GM23338 (cell line): Measurements from ENCODE around the gene TBC1D19. TPM values are rescaled to one million over a fixed set of nuclear protein-coding genes. Genes with fewer than 3 reads are reported as not detected.

Source experiments
- ATAC-seq: fragments of 200-7000 bp; cut with Tn5 transposase; 3 replicates; pipeline ENCODE4 v1.9.1; 2020
- DNase-seq: peaks from one replicate; pipeline ENCODE4 v3.0.0-alpha.2; 2015; ENCODE audit warnings: low spot score
- H2AFZ ChIP-seq: fragments of 200-600 bp; sonication (generic); 2 replicates; pipeline ENCODE4 v1.8.0; 2016; ENCODE audit warnings: antibody characterized with exemption, mild to moderate bottlenecking, moderate library complexity
- H3F3A ChIP-seq: fragments of 200-600 bp; sonication (generic); replicated peaks from 2 replicates; pipeline ENCODE4 v1.8.0; 2017; ENCODE audit warnings: antibody characterized with exemption, mixed run types, low read depth
- H3K27ac ChIP-seq: fragments of 200-600 bp; sonication (generic); 2 replicates; pipeline ENCODE4 v1.6.1; 2016; ENCODE audit warnings: low read depth
- H3K27me3 ChIP-seq: fragments of 200-600 bp; sonication (generic); 2 replicates; pipeline ENCODE4 v1.8.0; 2016; ENCODE audit warnings: mild to moderate bottlenecking, mixed run types, moderate library complexity; ENCODE audit not compliant: insufficient read depth
- H3K36me3 ChIP-seq: fragments of 200-600 bp; sonication (generic); 2 replicates; pipeline ENCODE4 v1.8.0; 2016; ENCODE audit warnings: mild to moderate bottlenecking; ENCODE audit not compliant: insufficient read depth
- H3K4me1 ChIP-seq: fragments of 200-600 bp; sonication (generic); 2 replicates; pipeline ENCODE4 v1.8.0; 2016; ENCODE audit warnings: mild to moderate bottlenecking, moderate library complexity; ENCODE audit not compliant: insufficient read depth
- H3K4me2 ChIP-seq: fragments of 200-600 bp; sonication (generic); 2 replicates; pipeline ENCODE4 v1.7.1; 2017; ENCODE audit warnings: mixed run types
- H3K4me3 ChIP-seq: fragments of 200-600 bp; sonication (generic); 2 replicates; pipeline ENCODE4 v1.6.1; 2016; ENCODE audit warnings: mixed run types
- H3K79me2 ChIP-seq: fragments of 200-600 bp; sonication (generic); replicated peaks from 2 replicates; pipeline ENCODE4 v1.8.0; 2017; ENCODE audit warnings: mild to moderate bottlenecking; ENCODE audit not compliant: insufficient read depth
- H3K9me2 ChIP-seq: fragments of 200-600 bp; sonication (generic); 2 replicates; pipeline ENCODE4 v1.8.0; 2017; ENCODE audit not compliant: insufficient read depth
- H4K20me1 ChIP-seq: fragments of 200-600 bp; sonication (generic); replicated peaks from 2 replicates; pipeline ENCODE4 v1.8.0; 2017; ENCODE audit warnings: mild to moderate bottlenecking; ENCODE audit not compliant: insufficient read depth
- H3K27ac Mint-ChIP-seq: 2 replicates; pipeline ENCODE4 v1.8.0; 2020; ENCODE audit warnings: inconsistent platforms, mild to moderate bottlenecking, moderate library complexity, mixed read lengths
- H3K27me3 Mint-ChIP-seq: 3 replicates; pipeline ENCODE4 v1.8.0; 2022; ENCODE audit warnings: low read depth, mild to moderate bottlenecking, moderate library complexity, mixed read lengths, inconsistent platforms; ENCODE audit not compliant: insufficient read depth, poor library complexity
- H3K36me3 Mint-ChIP-seq: 3 replicates; pipeline ENCODE4 v1.8.0; 2021; ENCODE audit warnings: low read depth, mild to moderate bottlenecking, inconsistent platforms, moderate library complexity, mixed read lengths
- H3K4me1 Mint-ChIP-seq: 3 replicates; pipeline ENCODE4 v1.8.0; 2020; ENCODE audit warnings: mild to moderate bottlenecking, inconsistent platforms, mixed read lengths
- H3K4me3 Mint-ChIP-seq: 3 replicates; pipeline ENCODE4 v1.8.0; 2021; ENCODE audit warnings: moderate library complexity, mild to moderate bottlenecking, inconsistent platforms, mixed read lengths
- H3K9me3 Mint-ChIP-seq: 3 replicates; pipeline ENCODE4 v1.8.0; 2020; ENCODE audit warnings: moderate library complexity, mild to moderate bottlenecking, inconsistent platforms, mixed read lengths
- CREB1 ChIP-seq: fragments of 250-450 bp; sonication (Bioruptor Pico); IDR thresholded peaks from 2 replicates; pipeline ENCODE4 v1.5.0; 2020; ENCODE audit warnings: low read depth, mild to moderate bottlenecking, moderate library complexity
- EZH2phosphoT487 ChIP-seq: fragments of 200-600 bp; sonication (generic); IDR thresholded peaks from one replicate; pipeline ENCODE4 v1.8.1; 2018; ENCODE audit warnings: antibody characterized with exemption; ENCODE audit not compliant: unreplicated experiment
- JUNB ChIP-seq: IDR thresholded peaks from one replicate; pipeline ENCODE4 v1.6.1; 2016; ENCODE audit warnings: antibody characterized with exemption; ENCODE audit not compliant: unreplicated experiment
- POLR2AphosphoS5 ChIP-seq: IDR thresholded peaks from 2 replicates; pipeline ENCODE4 v1.6.1; 2016; ENCODE audit warnings: antibody characterized with exemption, low read depth
- STAT1 ChIP-seq: IDR thresholded peaks from one replicate; pipeline ENCODE4 v1.6.1; 2016; ENCODE audit warnings: antibody characterized with exemption; ENCODE audit not compliant: unreplicated experiment
- ZNF114 ChIP-seq: fragments of 250-450 bp; sonication (Bioruptor Pico); IDR thresholded peaks from 2 replicates; pipeline ENCODE4 v1.5.0; 2020; ENCODE audit warnings: mild to moderate bottlenecking, moderate library complexity
- polyA plus RNA-seq: library from polyadenylated mRNA; unstranded; fragments of >200 nt; fragmentation: Nextera tagmentation; extraction: Ambion mirVana; gene quantifications from 2 replicates; pipeline ENCODE4 v1.2.1, GENCODE V29; 2016
- total RNA-seq: library from RNA; depleted of rRNA; stranded (reverse); fragments of >200 nt; shearing (Covaris generic); gene quantifications from 2 replicates; pipeline ENCODE4 v1.2.3, GENCODE V29; 2014
- TF ChIP-seq, protein P1 (sequence below): IDR thresholded peaks from one replicate; pipeline ENCODE4 v1.6.1; 2018; ENCODE audit warnings: antibody characterized with exemption; ENCODE audit not compliant: unreplicated experiment
- TF ChIP-seq, protein P2 (sequence below): IDR thresholded peaks from 2 replicates; pipeline ENCODE4 v1.6.1; 2016; ENCODE audit warnings: antibody characterized with exemption
- TF ChIP-seq, protein P3 (sequence below): fragments of 250-450 bp; sonication (Bioruptor Pico); IDR thresholded peaks from 2 replicates; pipeline ENCODE4 v1.5.0; 2020; ENCODE audit warnings: mild to moderate bottlenecking, moderate library complexity

The TBC1D19 gene
- total and polyA plus RNA-seq, 2 experiments from 2014 or later, result 1.9 to 4.3 TPM

DNA sequence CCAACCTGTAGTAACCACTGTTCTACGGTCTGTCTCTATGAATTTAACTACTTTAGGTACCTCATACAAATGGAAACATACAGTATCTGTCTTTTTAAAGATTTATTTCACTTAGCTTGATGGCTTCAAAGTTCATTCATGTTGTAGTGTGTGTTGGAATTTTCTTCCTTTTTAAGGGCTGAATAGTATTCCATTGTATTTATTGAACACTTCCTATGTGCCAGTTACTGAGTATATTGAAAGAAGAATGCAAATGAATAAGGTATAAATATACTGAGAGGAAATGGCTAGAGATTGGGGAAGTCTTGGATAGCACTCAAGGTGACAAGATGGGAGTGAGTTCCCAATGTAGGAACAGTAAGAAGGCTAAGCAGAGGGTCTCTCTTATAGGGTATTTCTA lies 17.3 kb downstream of the TBC1D19 start (continued):
- TF ChIP-seq, protein P1, sequence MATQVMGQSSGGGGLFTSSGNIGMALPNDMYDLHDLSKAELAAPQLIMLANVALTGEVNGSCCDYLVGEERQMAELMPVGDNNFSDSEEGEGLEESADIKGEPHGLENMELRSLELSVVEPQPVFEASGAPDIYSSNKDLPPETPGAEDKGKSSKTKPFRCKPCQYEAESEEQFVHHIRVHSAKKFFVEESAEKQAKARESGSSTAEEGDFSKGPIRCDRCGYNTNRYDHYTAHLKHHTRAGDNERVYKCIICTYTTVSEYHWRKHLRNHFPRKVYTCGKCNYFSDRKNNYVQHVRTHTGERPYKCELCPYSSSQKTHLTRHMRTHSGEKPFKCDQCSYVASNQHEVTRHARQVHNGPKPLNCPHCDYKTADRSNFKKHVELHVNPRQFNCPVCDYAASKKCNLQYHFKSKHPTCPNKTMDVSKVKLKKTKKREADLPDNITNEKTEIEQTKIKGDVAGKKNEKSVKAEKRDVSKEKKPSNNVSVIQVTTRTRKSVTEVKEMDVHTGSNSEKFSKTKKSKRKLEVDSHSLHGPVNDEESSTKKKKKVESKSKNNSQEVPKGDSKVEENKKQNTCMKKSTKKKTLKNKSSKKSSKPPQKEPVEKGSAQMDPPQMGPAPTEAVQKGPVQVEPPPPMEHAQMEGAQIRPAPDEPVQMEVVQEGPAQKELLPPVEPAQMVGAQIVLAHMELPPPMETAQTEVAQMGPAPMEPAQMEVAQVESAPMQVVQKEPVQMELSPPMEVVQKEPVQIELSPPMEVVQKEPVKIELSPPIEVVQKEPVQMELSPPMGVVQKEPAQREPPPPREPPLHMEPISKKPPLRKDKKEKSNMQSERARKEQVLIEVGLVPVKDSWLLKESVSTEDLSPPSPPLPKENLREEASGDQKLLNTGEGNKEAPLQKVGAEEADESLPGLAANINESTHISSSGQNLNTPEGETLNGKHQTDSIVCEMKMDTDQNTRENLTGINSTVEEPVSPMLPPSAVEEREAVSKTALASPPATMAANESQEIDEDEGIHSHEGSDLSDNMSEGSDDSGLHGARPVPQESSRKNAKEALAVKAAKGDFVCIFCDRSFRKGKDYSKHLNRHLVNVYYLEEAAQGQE, result no peak

DNA sequence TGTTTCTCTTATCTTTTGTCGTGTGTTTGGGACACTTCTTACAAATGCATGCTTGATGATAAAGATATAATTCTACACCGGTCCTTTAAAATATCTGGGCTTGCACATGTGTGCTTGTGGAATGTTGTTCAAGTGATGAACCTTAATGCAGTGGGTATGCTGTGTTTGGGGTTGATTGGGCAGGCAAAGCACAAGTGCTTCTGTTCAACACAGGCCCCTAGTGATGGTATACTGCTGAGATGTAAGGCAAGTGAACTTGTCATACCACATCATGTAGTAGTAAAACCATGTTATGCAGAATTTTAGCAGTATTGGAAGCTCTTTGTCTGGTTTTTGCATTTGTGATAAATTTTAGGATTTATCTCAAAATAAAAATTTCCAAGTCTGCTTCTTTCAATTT lies 23.9 kb downstream of the TBC1D19 start:
- peaks cover 5% of the 10 kb centered on the region; the same call in 1 of the 2 replicates for H3K9me2 ChIP-seq
- no peaks in the 10 kb centered on the region for H3K27me3 ChIP-seq
- no peak for ATAC-seq
- no peaks in the 10 kb centered on the region for H3K79me2 ChIP-seq
- H3K9me3 Mint-ChIP-seq, result no peaks in the 10 kb centered on the region
- no peaks in the 10 kb centered on the region for H4K20me1 ChIP-seq
- H2AFZ ChIP-seq, result no peak overlapping the region
- peaks cover 8% of the 10 kb centered on the region; the same call in 1 of the 2 replicates for H3K4me1 ChIP-seq
- DNase-seq, result no peak
- H3K4me3 Mint-ChIP-seq, result no peak overlapping the region
- no peaks in the 10 kb centered on the region for H3K36me3 ChIP-seq
- peaks cover 13% of the 10 kb centered on the region for H3K4me1 Mint-ChIP-seq
- H3K27me3 Mint-ChIP-seq, result no peaks in the 10 kb centered on the region
- H3K27ac ChIP-seq, result no peak overlapping the region
- H3K4me2 ChIP-seq, result no peak overlapping the region
- H3K36me3 Mint-ChIP-seq, result no peaks in the 10 kb centered on the region
- H3K4me3 ChIP-seq, result no peak overlapping the region
- no peaks in the 10 kb centered on the region for H3F3A ChIP-seq
- no peak overlapping the region for H3K27ac Mint-ChIP-seq
- TF ChIP-seq CREB1 (CRISPR knock-in tag) (no peak), EZH2phosphoT487 (no peak), ZNF114 (CRISPR knock-in tag) (no peak), JUNB (no peak), POLR2AphosphoS5 (no peak), STAT1 (no peak)
- TF ChIP-seq, protein P1, result no peak
- TF ChIP-seq, protein P2, sequence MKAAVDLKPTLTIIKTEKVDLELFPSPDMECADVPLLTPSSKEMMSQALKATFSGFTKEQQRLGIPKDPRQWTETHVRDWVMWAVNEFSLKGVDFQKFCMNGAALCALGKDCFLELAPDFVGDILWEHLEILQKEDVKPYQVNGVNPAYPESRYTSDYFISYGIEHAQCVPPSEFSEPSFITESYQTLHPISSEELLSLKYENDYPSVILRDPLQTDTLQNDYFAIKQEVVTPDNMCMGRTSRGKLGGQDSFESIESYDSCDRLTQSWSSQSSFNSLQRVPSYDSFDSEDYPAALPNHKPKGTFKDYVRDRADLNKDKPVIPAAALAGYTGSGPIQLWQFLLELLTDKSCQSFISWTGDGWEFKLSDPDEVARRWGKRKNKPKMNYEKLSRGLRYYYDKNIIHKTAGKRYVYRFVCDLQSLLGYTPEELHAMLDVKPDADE, result no peak
- TF ChIP-seq, protein P3, sequence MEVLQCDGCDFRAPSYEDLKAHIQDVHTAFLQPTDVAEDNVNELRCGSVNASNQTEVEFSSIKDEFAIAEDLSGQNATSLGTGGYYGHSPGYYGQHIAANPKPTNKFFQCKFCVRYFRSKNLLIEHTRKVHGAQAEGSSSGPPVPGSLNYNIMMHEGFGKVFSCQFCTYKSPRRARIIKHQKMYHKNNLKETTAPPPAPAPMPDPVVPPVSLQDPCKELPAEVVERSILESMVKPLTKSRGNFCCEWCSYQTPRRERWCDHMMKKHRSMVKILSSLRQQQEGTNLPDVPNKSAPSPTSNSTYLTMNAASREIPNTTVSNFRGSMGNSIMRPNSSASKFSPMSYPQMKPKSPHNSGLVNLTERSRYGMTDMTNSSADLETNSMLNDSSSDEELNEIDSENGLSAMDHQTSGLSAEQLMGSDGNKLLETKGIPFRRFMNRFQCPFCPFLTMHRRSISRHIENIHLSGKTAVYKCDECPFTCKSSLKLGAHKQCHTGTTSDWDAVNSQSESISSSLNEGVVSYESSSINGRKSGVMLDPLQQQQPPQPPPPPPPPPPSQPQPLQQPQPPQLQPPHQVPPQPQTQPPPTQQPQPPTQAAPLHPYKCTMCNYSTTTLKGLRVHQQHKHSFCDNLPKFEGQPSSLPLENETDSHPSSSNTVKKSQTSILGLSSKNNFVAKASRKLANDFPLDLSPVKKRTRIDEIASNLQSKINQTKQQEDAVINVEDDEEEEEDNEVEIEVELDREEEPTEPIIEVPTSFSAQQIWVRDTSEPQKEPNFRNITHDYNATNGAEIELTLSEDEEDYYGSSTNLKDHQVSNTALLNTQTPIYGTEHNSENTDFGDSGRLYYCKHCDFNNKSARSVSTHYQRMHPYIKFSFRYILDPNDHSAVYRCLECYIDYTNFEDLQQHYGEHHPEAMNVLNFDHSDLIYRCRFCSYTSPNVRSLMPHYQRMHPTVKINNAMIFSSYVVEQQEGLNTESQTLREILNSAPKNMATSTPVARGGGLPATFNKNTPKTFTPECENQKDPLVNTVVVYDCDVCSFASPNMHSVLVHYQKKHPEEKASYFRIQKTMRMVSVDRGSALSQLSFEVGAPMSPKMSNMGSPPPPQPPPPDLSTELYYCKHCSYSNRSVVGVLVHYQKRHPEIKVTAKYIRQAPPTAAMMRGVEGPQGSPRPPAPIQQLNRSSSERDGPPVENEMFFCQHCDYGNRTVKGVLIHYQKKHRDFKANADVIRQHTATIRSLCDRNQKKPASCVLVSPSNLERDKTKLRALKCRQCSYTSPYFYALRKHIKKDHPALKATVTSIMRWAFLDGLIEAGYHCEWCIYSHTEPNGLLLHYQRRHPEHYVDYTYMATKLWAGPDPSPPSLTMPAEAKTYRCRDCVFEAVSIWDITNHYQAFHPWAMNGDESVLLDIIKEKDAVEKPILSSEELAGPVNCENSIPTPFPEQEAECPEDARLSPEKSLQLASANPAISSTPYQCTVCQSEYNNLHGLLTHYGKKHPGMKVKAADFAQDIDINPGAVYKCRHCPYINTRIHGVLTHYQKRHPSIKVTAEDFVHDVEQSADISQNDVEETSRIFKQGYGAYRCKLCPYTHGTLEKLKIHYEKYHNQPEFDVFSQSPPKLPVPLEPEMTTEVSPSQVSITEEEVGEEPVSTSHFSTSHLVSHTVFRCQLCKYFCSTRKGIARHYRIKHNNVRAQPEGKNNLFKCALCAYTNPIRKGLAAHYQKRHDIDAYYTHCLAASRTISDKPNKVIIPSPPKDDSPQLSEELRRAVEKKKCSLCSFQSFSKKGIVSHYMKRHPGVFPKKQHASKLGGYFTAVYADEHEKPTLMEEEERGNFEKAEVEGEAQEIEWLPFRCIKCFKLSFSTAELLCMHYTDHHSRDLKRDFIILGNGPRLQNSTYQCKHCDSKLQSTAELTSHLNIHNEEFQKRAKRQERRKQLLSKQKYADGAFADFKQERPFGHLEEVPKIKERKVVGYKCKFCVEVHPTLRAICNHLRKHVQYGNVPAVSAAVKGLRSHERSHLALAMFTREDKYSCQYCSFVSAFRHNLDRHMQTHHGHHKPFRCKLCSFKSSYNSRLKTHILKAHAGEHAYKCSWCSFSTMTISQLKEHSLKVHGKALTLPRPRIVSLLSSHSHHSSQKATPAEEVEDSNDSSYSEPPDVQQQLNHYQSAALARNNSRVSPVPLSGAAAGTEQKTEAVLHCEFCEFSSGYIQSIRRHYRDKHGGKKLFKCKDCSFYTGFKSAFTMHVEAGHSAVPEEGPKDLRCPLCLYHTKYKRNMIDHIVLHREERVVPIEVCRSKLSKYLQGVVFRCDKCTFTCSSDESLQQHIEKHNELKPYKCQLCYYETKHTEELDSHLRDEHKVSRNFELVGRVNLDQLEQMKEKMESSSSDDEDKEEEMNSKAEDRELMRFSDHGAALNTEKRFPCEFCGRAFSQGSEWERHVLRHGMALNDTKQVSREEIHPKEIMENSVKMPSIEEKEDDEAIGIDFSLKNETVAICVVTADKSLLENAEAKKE (CRISPR knock-in tag), result no peak
